Panc1 (cell line): ENCODE data around the gene TNRC18. TPM values are rescaled to one million over a fixed set of nuclear protein-coding genes. Genes with fewer than 3 reads are reported as not detected.

ENCODE experiments used
- ATAC-seq: fragments of 200-7000 bp; cut with Tn5 transposase; 2 replicates; pipeline ENCODE4 v1.9.1; 2020; ENCODE audit warnings: mild to moderate bottlenecking, moderate library complexity
- BruUV-seq: library from RNA; stranded (reverse); fragments of 400-500 nt; replicated peaks from 2 replicates; lab custom pipeline; 2021; lab: Mats Ljungman, UMichigan
- CTCF ChIA-PET: fragments of 300-600 bp; sonication (Branson Sonifier 250); formaldehyde crosslinking; loops from one replicate; lab custom pipeline; 2022; ENCODE audit warnings: antibody characterized with exemption; lab: Charles Lee
- POLR2A ChIA-PET: fragments of 300-600 bp; sonication (Branson Sonifier 250); formaldehyde crosslinking; loops from one replicate; lab custom pipeline; 2022; ENCODE audit warnings: antibody characterized with exemption; lab: Charles Lee
- DNase-seq: peaks from one replicate; pipeline ENCODE4 v3.0.0-alpha.2; 2010; ENCODE audit warnings: low read depth, low spot score
- H3K27ac ChIP-seq: 2 replicates; pipeline ENCODE4 v1.5.1; 2011; ENCODE audit warnings: mild to moderate bottlenecking, low read length, inconsistent platforms
- H3K27me3 ChIP-seq: fragments of 200-500 bp; sonication (Bioruptor generic); 2 replicates; pipeline ENCODE4 v1.6.0; 2014; ENCODE audit warnings: low read length, inconsistent platforms; ENCODE audit not compliant: control insufficient read depth, insufficient read depth
- H3K36me3 ChIP-seq: fragments of 200-500 bp; sonication (Bioruptor generic); 2 replicates; pipeline ENCODE4 v1.5.1; 2014; ENCODE audit warnings: inconsistent platforms, mild to moderate bottlenecking, low read length, moderate library complexity; ENCODE audit not compliant: control insufficient read depth, insufficient read depth
- H3K4me1 ChIP-seq: 2 replicates; pipeline ENCODE4 v1.5.1; 2011; ENCODE audit warnings: inconsistent platforms, mild to moderate bottlenecking, low read length, moderate library complexity; ENCODE audit not compliant: control insufficient read depth, insufficient read depth
- H3K4me3 ChIP-seq, 2 experiments: 2 replicates each; pipeline ENCODE4 v1.5.1; 2011 to 2012; ENCODE audit warnings: low read depth in 2 of 2, low read length in 2 of 2, mild to moderate bottlenecking in 2 of 2, inconsistent platforms in 1 of 2, moderate library complexity in 1 of 2
- H3K9me3 ChIP-seq: fragments of 200-500 bp; sonication (Bioruptor generic); 2 replicates; pipeline ENCODE4 v1.5.1; 2014; ENCODE audit warnings: low read depth, mild to moderate bottlenecking, inconsistent platforms, low read length, moderate library complexity; ENCODE audit not compliant: control insufficient read depth, insufficient read depth
- CTCF ChIP-seq: fragments of 450-650 bp; IDR thresholded peaks from 2 replicates; pipeline ENCODE4 v1.5.1; 2017; ENCODE audit warnings: mild to moderate bottlenecking
- POLR2AphosphoS5 ChIP-seq: IDR thresholded peaks from 2 replicates; pipeline ENCODE4 v1.6.1; 2012; ENCODE audit warnings: mild to moderate bottlenecking, low read depth, low read length, moderate library complexity
- REST ChIP-seq, 2 experiments: IDR thresholded peaks; 2 replicates each; pipeline ENCODE4 v1.6.1; 2011 to 2012; ENCODE audit warnings: low read depth in 2 of 2, control low read depth in 1 of 2, low read length in 1 of 2, mild to moderate bottlenecking in 1 of 2, moderate library complexity in 1 of 2; ENCODE audit not compliant: insufficient read depth in 1 of 2
- SIN3A ChIP-seq: IDR thresholded peaks from 2 replicates; pipeline ENCODE4 v1.6.1; 2012; ENCODE audit warnings: low read depth, mild to moderate bottlenecking, low read length, moderate library complexity, borderline replicate concordance; ENCODE audit not compliant: insufficient read depth
- TCF7L2 ChIP-seq: IDR thresholded peaks from 2 replicates; pipeline ENCODE4 v1.6.1; 2011; ENCODE audit warnings: mild to moderate bottlenecking, low read depth, low read length, inconsistent platforms
- in situ Hi-C: cut with HindIII; loops from 2 replicates; pipeline ENCODE4 v1.10.0; 2016; ENCODE audit warnings: low sequenced_read_pairs, low pct_unique_long_range_greater_than_20kb
- intact Hi-C: fragments of 100-400 bp; cut with micrococcal nuclease; formaldehyde crosslinking; loops from one replicate; pipeline ENCODE4 v1.10.0; 2022; ENCODE audit not compliant: unreplicated experiment
- total RNA-seq: library from RNA; stranded (reverse); gene quantifications from one replicate; pipeline ENCODE4 v1.2.1, GENCODE V29; 2021; ENCODE audit not compliant: unreplicated experiment

Gene TNRC18
- total RNA-seq, 1 experiment from 2014 or later = 148 TPM

- ChIA-PET POLR2A (no interaction called here), CTCF (no interaction called here)
- Histone ChIP-seq H3K27me3 (no peaks in the 10 kb centered on the region), H3K4me3 (no peak overlapping the region), H3K4me1 (no peaks in the 10 kb centered on the region), H3K9me3 (no peaks in the 10 kb centered on the region), H3K36me3 (peaks cover 3% of the 10 kb centered on the region; the same call in 1 of the 2 replicates), H3K27ac (no peak overlapping the region)
- ATAC-seq (peak; percentile 59), DNase-seq (no peak)
- intact Hi-C loops (no loop called here), in situ Hi-C loops (no loop called here)
- TF ChIP-seq REST (IDR thresholded peaks at IDR 0.05; ENCODE audit: insufficient read depth in 1 of 2, low read depth in 2 of 2, low read length in 1 of 2) (no peak), CTCF (no peak; the same call in 1 of the 2 replicates), SIN3A (no peak), TCF7L2 (no peak), POLR2AphosphoS5 (no peak)
- BruUV-seq = no TSS peak
These were observed 121.1 kb downstream of the TNRC18 start for GRCh38 chr7:5302577-5302976.

- POLR2A ChIA-PET = interaction anchor here (0.6 kb wide), 1 partner anchor 14 kb away, joined by 4 read pairs; no protein-coding TSS in a partner anchor
- CTCF ChIA-PET = no interaction called here
- intact Hi-C loops = no loop called here
These were observed 123.3 kb downstream of the TNRC18 start for GRCh38 chr7:5300366-5300765.

More at GRCh38 chr7:5300366-5300765, 123.3 kb downstream of the TNRC18 start:
- Histone ChIP-seq H3K27me3 (no peaks in the 10 kb centered on the region), H3K9me3 (no peaks in the 10 kb centered on the region), H3K27ac (no peak overlapping the region), H3K36me3 (no peaks in the 10 kb centered on the region), H3K4me1 (no peaks in the 10 kb centered on the region), H3K4me3 (no peak overlapping the region)
- DNase-seq = no peak
- in situ Hi-C loops = no loop called here
- no TSS peak for BruUV-seq
- no peak for TF ChIP-seq REST (IDR thresholded peaks at IDR 0.05; ENCODE audit: insufficient read depth in 1 of 2, low read depth in 2 of 2, low read length in 1 of 2)
- TF ChIP-seq CTCF = no peak
- no peak for TF ChIP-seq POLR2AphosphoS5
- TF ChIP-seq TCF7L2 = no peak
- TF ChIP-seq SIN3A = no peak
- ATAC-seq = no peak
